Natural killer cell treated with Interleukin-12 subunit alpha and Interleukin-12 subunit beta and Interleukin-15 and Interleukin-18, amount 100 ng/mL, for 72 hours (primary cell): ENCODE results near the gene IL1RAPL2. TPM values are rescaled to one million over a fixed set of nuclear protein-coding genes. Genes with fewer than 3 reads are reported as not detected.
"Not testable (repeated sequence)": the region's sequence is repeated elsewhere in the genome, so short reads cannot be mapped to it uniquely, and the experiment has no call there.

ENCODE experiments used
- ATAC-seq, 2 donors: fragments of 150-1000 bp; cut with Tn5 transposase in 1 of 2; sonication (Bioruptor Pico), chemical (Tn5 transposase) in 1 of 2; 2 replicates each; pipeline ENCODE4 v1.10.0; 2021
- DNase-seq: peaks from one replicate; pipeline ENCODE4 v3.0.0; 2022; ENCODE audit warnings: low spot score
- H3K27ac Mint-ChIP-seq, 2 donors: 1 replicate in 1 of 2; 2 replicates in 1 of 2; pipeline ENCODE4 v1.8.0; 2022; ENCODE audit warnings: mixed read lengths in 2 of 2, mild to moderate bottlenecking in 1 of 2, moderate library complexity in 1 of 2
- H3K27me3 Mint-ChIP-seq, 2 donors: 1 replicate in 1 of 2; 2 replicates in 1 of 2; pipeline ENCODE4 v1.8.0; 2022; ENCODE audit warnings: mixed read lengths in 2 of 2
- H3K36me3 Mint-ChIP-seq: one replicate; pipeline ENCODE4 v1.8.0; 2022; ENCODE audit warnings: mixed read lengths
- H3K4me1 Mint-ChIP-seq, 2 donors: 1 replicate in 1 of 2; 2 replicates in 1 of 2; pipeline ENCODE4 v1.8.0; 2022; ENCODE audit warnings: low read depth in 2 of 2, mixed read lengths in 2 of 2, mild to moderate bottlenecking in 1 of 2
- H3K4me3 Mint-ChIP-seq: one replicate; pipeline ENCODE4 v1.8.0; 2022; ENCODE audit warnings: mixed read lengths
- H3K9me3 Mint-ChIP-seq: 2 replicates; pipeline ENCODE4 v1.8.0; 2022; ENCODE audit warnings: mixed read lengths
- total RNA-seq, 2 donors: library from RNA; stranded (reverse); gene quantifications; one replicate each; pipeline ENCODE4 v1.2.3, GENCODE V29; 2022

Gene IL1RAPL2
- total RNA-seq, 2 donors from 2014 or later, result not detected

- Mint-ChIP-seq H3K27me3 (no peaks in the 10 kb centered on the region), H3K9me3 (no peaks in the 10 kb centered on the region), H3K36me3 (no peaks in the 10 kb centered on the region), H3K4me3 (no peak overlapping the region), H3K4me1 (no peaks in the 10 kb centered on the region), H3K27ac (no peak overlapping the region)
- DNase-seq (no peak), ATAC-seq (no peak)
Measured at GRCh38 chrX:105759598-105759997, 1193.6 kb downstream of the IL1RAPL2 start.

GRCh38 chrX:105765691-105766090 lies 1199.7 kb downstream of the IL1RAPL2 start:
- no peaks in the 10 kb centered on the region for H3K36me3 Mint-ChIP-seq
- DNase-seq (no peak), ATAC-seq (no peak)
- H3K9me3 Mint-ChIP-seq, result no peaks in the 10 kb centered on the region
- H3K27me3 Mint-ChIP-seq, result peaks cover 0 to 7% of the 10 kb centered on the region in 2 donors
- H3K4me1 Mint-ChIP-seq, result no peaks in the 10 kb centered on the region
- no peak overlapping the region for H3K4me3 Mint-ChIP-seq
- no peak overlapping the region for H3K27ac Mint-ChIP-seq

- Mint-ChIP-seq H3K36me3 (no peaks in the 10 kb centered on the region), H3K27me3 (peaks cover 0 to 6% of the 10 kb centered on the region in 2 donors), H3K27ac (no peak overlapping the region), H3K9me3 (no peaks in the 10 kb centered on the region), H3K4me3 (no peak overlapping the region), H3K4me1 (no peaks in the 10 kb centered on the region)
- ATAC-seq (no peak), DNase-seq (no peak)
Measured at GRCh38 chrX:105773801-105774200, 1207.8 kb downstream of the IL1RAPL2 start.

GRCh38 chrX:105775679-105776078 lies 1209.7 kb downstream of the IL1RAPL2 start:
- DNase-seq (no peak), ATAC-seq (no peak)
- H3K36me3 Mint-ChIP-seq, result no peaks in the 10 kb centered on the region
- no peaks in the 10 kb centered on the region for H3K9me3 Mint-ChIP-seq
- H3K27ac Mint-ChIP-seq, result no peak overlapping the region
- peaks cover 0 to 2% of the 10 kb centered on the region in 2 donors for H3K27me3 Mint-ChIP-seq
- H3K4me3 Mint-ChIP-seq, result no peak overlapping the region
- H3K4me1 Mint-ChIP-seq, result no peaks in the 10 kb centered on the region

- no peaks in the 10 kb centered on the region for H3K4me1 Mint-ChIP-seq
- no peak overlapping the region for H3K27ac Mint-ChIP-seq
- no peaks in the 10 kb centered on the region for H3K9me3 Mint-ChIP-seq
- DNase-seq (no peak), ATAC-seq (no peak)
- no peaks in the 10 kb centered on the region for H3K36me3 Mint-ChIP-seq
- H3K4me3 Mint-ChIP-seq, result no peak overlapping the region
- H3K27me3 Mint-ChIP-seq, result no peaks in the 10 kb centered on the region
Measured at GRCh38 chrX:105781804-105782203, 1215.8 kb downstream of the IL1RAPL2 start.

- H3K4me3 Mint-ChIP-seq, H3K36me3 Mint-ChIP-seq, DNase-seq, H3K4me1 Mint-ChIP-seq, H3K27me3 Mint-ChIP-seq, ATAC-seq, H3K9me3 Mint-ChIP-seq, H3K27ac Mint-ChIP-seq: not testable (repeated sequence)
Measured at GRCh38 chrX:105796877-105797276, 1230.9 kb downstream of the IL1RAPL2 start.

- H3K36me3 Mint-ChIP-seq, result peaks cover 5% of the 10 kb centered on the region
- H3K9me3 Mint-ChIP-seq, result peaks cover 4% of the 10 kb centered on the region
- H3K27me3 Mint-ChIP-seq, result no peaks in the 10 kb centered on the region
- no peaks in the 10 kb centered on the region for H3K4me1 Mint-ChIP-seq
- ATAC-seq, result no peak
- H3K27ac Mint-ChIP-seq, result no peak overlapping the region
- DNase-seq, result no peak
- no peak overlapping the region for H3K4me3 Mint-ChIP-seq
Measured at GRCh38 chrX:105803891-105804290, 1237.9 kb downstream of the IL1RAPL2 start.

GRCh38 chrX:105805655-105806054 lies 1239.7 kb downstream of the IL1RAPL2 start:
- DNase-seq, ATAC-seq, H3K27ac Mint-ChIP-seq, H3K27me3 Mint-ChIP-seq, H3K9me3 Mint-ChIP-seq, H3K36me3 Mint-ChIP-seq, H3K4me3 Mint-ChIP-seq, H3K4me1 Mint-ChIP-seq: not testable (repeated sequence)

- H3K27me3 Mint-ChIP-seq, result peaks cover 9 to 20% of the 10 kb centered on the region in 2 donors
- DNase-seq (no peak), ATAC-seq (no peak)
- H3K27ac Mint-ChIP-seq, result no peak overlapping the region
- H3K4me1 Mint-ChIP-seq, result no peaks in the 10 kb centered on the region
- H3K9me3 Mint-ChIP-seq, result no peaks in the 10 kb centered on the region
- no peak overlapping the region for H3K4me3 Mint-ChIP-seq
- peaks cover 5% of the 10 kb centered on the region for H3K36me3 Mint-ChIP-seq
Measured at GRCh38 chrX:105816517-105816916, 1250.5 kb downstream of the IL1RAPL2 start.
